Thyroid gland (tissue), 4 donors: ENCODE data around the gene E4F1.

Experiments used
- POLR2A ChIP-seq, 2 donors: fragments of 450-650 bp; IDR thresholded peaks; one replicate each; pipeline ENCODE4 v1.6.1; 2017; ENCODE audit warnings: antibody characterized with exemption in 2 of 2, mild to moderate bottlenecking in 2 of 2, moderate library complexity in 1 of 2
- TF ChIP-seq, protein P1 (sequence below), 6 experiments: fragments of 200-600 bp in 3 of 6; fragments of 450-650 bp in 3 of 6; sonication (generic) in 3 of 6; IDR thresholded peaks; one replicate each; pipeline ENCODE4 v1.5.1; 2016 to 2019; ENCODE audit warnings: antibody characterized with exemption in 6 of 6, mild to moderate bottlenecking in 2 of 6, inconsistent platforms in 1 of 6, moderate library complexity in 1 of 6

DNA sequence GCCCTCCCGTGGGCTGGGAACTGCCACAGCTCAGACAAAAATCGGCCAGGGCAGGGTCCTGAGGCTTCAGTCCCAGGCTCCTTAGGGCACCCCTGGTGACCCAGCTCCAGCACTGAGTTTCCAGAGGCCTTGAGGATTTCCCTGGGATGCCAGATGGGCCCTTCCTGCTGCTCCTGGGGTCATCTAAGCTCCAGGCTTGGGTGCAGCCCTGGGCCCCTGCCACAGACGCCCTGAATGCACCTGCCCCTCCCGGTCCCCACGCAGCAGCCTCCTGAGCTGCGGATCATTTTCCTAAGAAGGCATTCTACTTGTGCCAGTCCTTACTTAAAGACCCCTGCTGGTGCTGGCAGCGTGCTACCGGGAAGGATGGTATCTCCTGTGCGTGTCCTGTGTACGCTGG is 50.5 kb downstream of the E4F1 start:
- TF ChIP-seq, protein P1, sequence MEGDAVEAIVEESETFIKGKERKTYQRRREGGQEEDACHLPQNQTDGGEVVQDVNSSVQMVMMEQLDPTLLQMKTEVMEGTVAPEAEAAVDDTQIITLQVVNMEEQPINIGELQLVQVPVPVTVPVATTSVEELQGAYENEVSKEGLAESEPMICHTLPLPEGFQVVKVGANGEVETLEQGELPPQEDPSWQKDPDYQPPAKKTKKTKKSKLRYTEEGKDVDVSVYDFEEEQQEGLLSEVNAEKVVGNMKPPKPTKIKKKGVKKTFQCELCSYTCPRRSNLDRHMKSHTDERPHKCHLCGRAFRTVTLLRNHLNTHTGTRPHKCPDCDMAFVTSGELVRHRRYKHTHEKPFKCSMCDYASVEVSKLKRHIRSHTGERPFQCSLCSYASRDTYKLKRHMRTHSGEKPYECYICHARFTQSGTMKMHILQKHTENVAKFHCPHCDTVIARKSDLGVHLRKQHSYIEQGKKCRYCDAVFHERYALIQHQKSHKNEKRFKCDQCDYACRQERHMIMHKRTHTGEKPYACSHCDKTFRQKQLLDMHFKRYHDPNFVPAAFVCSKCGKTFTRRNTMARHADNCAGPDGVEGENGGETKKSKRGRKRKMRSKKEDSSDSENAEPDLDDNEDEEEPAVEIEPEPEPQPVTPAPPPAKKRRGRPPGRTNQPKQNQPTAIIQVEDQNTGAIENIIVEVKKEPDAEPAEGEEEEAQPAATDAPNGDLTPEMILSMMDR (IDR thresholded peaks at IDR 0.05), result no peak
- no peak for TF ChIP-seq POLR2A (IDR thresholded peaks at IDR 0.05)
